Lung (tissue), 12 donors: Measurements from ENCODE around the gene CDC42SE1. TPM values are rescaled to one million over a fixed set of nuclear protein-coding genes. Genes with fewer than 3 reads are reported as not detected.

Experiments
- ATAC-seq: fragments of 200-7000 bp; cut with Tn5 transposase; one replicate; pipeline ENCODE4 v1.9.1; 2020; ENCODE audit warnings: moderate number of reproducible peaks; ENCODE audit not compliant: insufficient read depth, low FRiP score
- DNase-seq, 3 donors: peaks; one replicate each; pipeline ENCODE4 v3.0.0-alpha.2; 2013 to 2017
- H3K27ac ChIP-seq, 2 donors: one replicate each; pipeline ENCODE4 v1.5.1; 2013; ENCODE audit warnings: mild to moderate bottlenecking in 2 of 2, moderate library complexity in 2 of 2, control low read depth in 1 of 2, inconsistent platforms in 1 of 2, low read depth in 1 of 2, low read length in 1 of 2
- H3K27me3 ChIP-seq, 3 donors: one replicate each; pipeline ENCODE4 v1.5.1; 2013; ENCODE audit warnings: low read length in 2 of 3; ENCODE audit not compliant: control insufficient read depth in 3 of 3, insufficient read depth in 3 of 3
- H3K36me3 ChIP-seq, 4 donors: one replicate each; pipeline ENCODE4 v1.5.1; 2013; ENCODE audit warnings: low read length in 4 of 4, mild to moderate bottlenecking in 1 of 4, moderate library complexity in 1 of 4; ENCODE audit not compliant: control insufficient read depth in 4 of 4, insufficient read depth in 4 of 4
- H3K4me1 ChIP-seq, 5 donors: one replicate each; pipeline ENCODE4 v1.5.1; 2013; ENCODE audit warnings: low read length in 5 of 5, mild to moderate bottlenecking in 2 of 5, moderate library complexity in 1 of 5; ENCODE audit not compliant: control insufficient read depth in 5 of 5, insufficient read depth in 5 of 5
- H3K4me3 ChIP-seq: one replicate; pipeline ENCODE4 v1.5.1; 2013; ENCODE audit warnings: mild to moderate bottlenecking, control low read depth, moderate library complexity
- H3K9ac ChIP-seq, 2 donors: one replicate each; pipeline ENCODE4 v1.5.1; 2013; ENCODE audit warnings: low read length in 2 of 2, control low read depth in 1 of 2; ENCODE audit not compliant: insufficient read depth in 1 of 2
- H3K9me3 ChIP-seq, 4 donors: one replicate each; pipeline ENCODE4 v1.5.1; 2013; ENCODE audit warnings: low read length in 3 of 4, mild to moderate bottlenecking in 1 of 4, moderate library complexity in 1 of 4; ENCODE audit not compliant: control insufficient read depth in 4 of 4, insufficient read depth in 3 of 4
- CTCF ChIP-seq: IDR thresholded peaks from 2 replicates; pipeline ENCODE4 v1.5.1; 2012; ENCODE audit warnings: mild to moderate bottlenecking; ENCODE audit errors: control extremely low read depth, extremely low read depth
- WGBS, 2 donors: extraction: QIAGEN DNeasy Blood & Tissue Kit; methylation state at CpG; one replicate each; pipeline ENCODE4 v1.1.7; 2013; 5-methylcytosine and 5-hydroxymethylcytosine counted together
- polyA plus RNA-seq, 2 donors: library from polyadenylated mRNA; stranded (reverse); fragments of 200-250 nt; gene quantifications; one replicate each; pipeline ENCODE4 v1.2.1, GENCODE V29; 2013
- total RNA-seq, 2 donors: library from RNA; depleted of rRNA in 1 of 2; stranded (reverse); fragments of >200 nt in 1 of 2; gene quantifications; one replicate each; pipeline ENCODE4 v1.2.1, GENCODE V29; 2014 to 2021
- donor health status: control.
- donor health status: control.
- donor health status: Bipolar disorder and iron deficiency.
- donor health status: healthy.
- donor health status: DM: yes; HTN: yes; CAD: no.

The CDC42SE1 gene
- total and polyA plus RNA-seq, 4 donors, result 38.4 to 147 (median 95.5) TPM

- ATAC-seq (peak; percentile 9), DNase-seq (peak; percentile 81 to 85 (median 84))
- TF ChIP-seq CTCF, result no peak
- WGBS, 2 donors, result 1% methylated on average over 10 of the region's 10 CpGs
- peak overlapping the region; percentile 70 to 92 for H3K9ac ChIP-seq
- H3K9me3 ChIP-seq, result no peaks in the 10 kb centered on the region
- H3K27me3 ChIP-seq, result no peaks in the 10 kb centered on the region
- peaks cover 19 to 28% (median 24%) of the 10 kb centered on the region in 4 donors for H3K36me3 ChIP-seq
- H3K27ac ChIP-seq, result peak overlapping the region; percentile 95 to 97
- peaks cover 11 to 35% (median 14%) of the 10 kb centered on the region in 5 donors for H3K4me1 ChIP-seq
- H3K4me3 ChIP-seq, result peak overlapping the region; percentile 95
Observed at GRCh38 chr1:151058692-151059091, 730 bp downstream of the CDC42SE1 start.

GRCh38 chr1:151056149-151056548 lies 3.3 kb downstream of the CDC42SE1 start:
- Histone ChIP-seq H3K4me3 (no peak overlapping the region), H3K9me3 (no peaks in the 10 kb centered on the region), H3K36me3 (peaks cover 35 to 44% (median 40%) of the 10 kb centered on the region in 4 donors), H3K4me1 (peaks cover 11 to 27% (median 16%) of the 10 kb centered on the region in 5 donors), H3K27ac (peak overlapping the region in 1 of 2 donors; percentile 48), H3K9ac (no peak overlapping the region), H3K27me3 (no peaks in the 10 kb centered on the region)
- no peak for TF ChIP-seq CTCF
- DNase-seq (no peak), ATAC-seq (no peak)
- 23 to 32% methylated on average over 2 of the region's 2 CpGs for WGBS, 2 donors

GRCh38 chr1:151055581-151055980 lies 3.8 kb downstream of the CDC42SE1 start:
- DNase-seq (no peak), ATAC-seq (no peak)
- Histone ChIP-seq H3K27me3 (no peaks in the 10 kb centered on the region), H3K36me3 (peaks cover 35 to 44% (median 40%) of the 10 kb centered on the region in 4 donors), H3K4me3 (no peak overlapping the region), H3K9ac (no peak overlapping the region), H3K27ac (peak overlapping the region in 1 of 2 donors; percentile 41), H3K4me1 (peaks cover 11 to 21% (median 15%) of the 10 kb centered on the region in 5 donors), H3K9me3 (no peaks in the 10 kb centered on the region)
- no peak for TF ChIP-seq CTCF
- WGBS, 2 donors, result 47 to 48% methylated on average over 2 of the region's 2 CpGs
